GM10266 (cell line): ENCODE data around the gene NEURL1.

Source experiments
- DNase-seq: peaks from one replicate; pipeline ENCODE4 v3.0.0; 2012; ENCODE audit errors: extremely low spot score
- TF ChIP-seq, protein P1 (sequence below): IDR thresholded peaks from 2 replicates; pipeline ENCODE4 v1.5.1; 2012; ENCODE audit warnings: mild to moderate bottlenecking, low read depth; ENCODE audit not compliant: control insufficient read depth, insufficient read depth; ENCODE audit errors: missing control alignments

Gene NEURL1

DNA sequence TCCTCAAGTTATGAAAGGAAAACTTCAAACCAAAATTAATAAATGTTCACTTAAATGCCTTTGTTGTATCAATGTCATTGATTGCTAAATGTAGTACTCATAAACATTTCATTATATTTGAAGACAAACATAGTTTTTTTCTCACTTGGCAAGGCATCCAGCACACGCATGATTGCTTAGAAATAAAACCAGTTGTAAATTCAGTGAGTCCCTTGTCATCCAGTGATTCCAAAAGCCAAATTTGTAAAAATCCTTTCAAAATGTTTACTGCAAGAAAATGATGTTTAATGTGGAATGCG is 6.1 kb upstream of the NEURL1 start:
- TF ChIP-seq, protein P1, sequence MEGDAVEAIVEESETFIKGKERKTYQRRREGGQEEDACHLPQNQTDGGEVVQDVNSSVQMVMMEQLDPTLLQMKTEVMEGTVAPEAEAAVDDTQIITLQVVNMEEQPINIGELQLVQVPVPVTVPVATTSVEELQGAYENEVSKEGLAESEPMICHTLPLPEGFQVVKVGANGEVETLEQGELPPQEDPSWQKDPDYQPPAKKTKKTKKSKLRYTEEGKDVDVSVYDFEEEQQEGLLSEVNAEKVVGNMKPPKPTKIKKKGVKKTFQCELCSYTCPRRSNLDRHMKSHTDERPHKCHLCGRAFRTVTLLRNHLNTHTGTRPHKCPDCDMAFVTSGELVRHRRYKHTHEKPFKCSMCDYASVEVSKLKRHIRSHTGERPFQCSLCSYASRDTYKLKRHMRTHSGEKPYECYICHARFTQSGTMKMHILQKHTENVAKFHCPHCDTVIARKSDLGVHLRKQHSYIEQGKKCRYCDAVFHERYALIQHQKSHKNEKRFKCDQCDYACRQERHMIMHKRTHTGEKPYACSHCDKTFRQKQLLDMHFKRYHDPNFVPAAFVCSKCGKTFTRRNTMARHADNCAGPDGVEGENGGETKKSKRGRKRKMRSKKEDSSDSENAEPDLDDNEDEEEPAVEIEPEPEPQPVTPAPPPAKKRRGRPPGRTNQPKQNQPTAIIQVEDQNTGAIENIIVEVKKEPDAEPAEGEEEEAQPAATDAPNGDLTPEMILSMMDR = no peak
- DNase-seq = no peak

DNA sequence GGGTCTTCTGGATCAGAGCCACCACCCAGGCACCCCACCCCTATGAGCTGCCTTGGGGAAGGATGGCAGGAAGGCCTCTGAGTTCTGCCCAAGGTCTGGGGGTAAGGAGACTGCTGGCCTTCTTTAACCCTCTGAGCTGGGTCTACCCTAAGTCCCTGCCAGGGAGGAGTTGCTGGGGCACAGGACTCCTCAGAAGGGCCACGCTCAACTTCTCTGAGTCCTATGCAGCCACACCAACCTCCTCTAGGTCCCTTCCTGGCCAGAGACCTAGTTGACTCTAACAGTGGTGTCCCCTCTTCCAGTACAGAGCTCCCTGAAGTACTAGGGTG is 2.6 kb upstream of the NEURL1 start:
- no peak for DNase-seq
- TF ChIP-seq, protein P1 = no peak

DNA sequence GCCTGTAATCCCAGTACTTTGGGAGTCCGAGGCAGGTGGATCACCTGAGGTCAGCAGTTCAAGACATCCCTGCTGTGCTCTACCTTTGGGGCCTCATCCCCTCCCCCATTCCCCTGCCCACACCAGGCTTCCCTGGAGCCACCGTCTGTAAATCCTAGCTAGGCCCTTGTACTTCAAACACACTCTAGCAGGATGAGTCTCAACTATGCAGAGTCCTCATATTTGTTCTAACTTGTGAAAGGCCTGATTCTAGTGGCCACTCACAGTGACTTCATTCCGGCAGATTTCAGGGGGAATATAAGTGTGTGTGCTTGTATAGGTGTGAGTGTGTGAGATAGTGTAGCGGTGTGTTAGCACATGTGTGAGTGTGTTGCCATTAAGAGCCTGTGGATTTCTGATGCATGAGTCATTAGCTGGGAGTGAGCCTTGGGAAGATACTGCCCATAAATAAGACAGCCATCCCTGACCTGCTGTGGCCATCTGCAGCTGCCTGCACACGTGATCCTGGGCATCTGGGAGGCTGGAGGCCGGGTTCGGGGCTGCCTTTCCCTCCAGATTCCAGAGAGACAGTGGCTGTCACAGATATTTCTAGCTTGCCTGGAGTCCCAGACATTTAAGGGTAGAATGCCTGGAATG is 1.7 kb upstream of the NEURL1 start:
- TF ChIP-seq, protein P1 = no peak
- DNase-seq = no peak

DNA sequence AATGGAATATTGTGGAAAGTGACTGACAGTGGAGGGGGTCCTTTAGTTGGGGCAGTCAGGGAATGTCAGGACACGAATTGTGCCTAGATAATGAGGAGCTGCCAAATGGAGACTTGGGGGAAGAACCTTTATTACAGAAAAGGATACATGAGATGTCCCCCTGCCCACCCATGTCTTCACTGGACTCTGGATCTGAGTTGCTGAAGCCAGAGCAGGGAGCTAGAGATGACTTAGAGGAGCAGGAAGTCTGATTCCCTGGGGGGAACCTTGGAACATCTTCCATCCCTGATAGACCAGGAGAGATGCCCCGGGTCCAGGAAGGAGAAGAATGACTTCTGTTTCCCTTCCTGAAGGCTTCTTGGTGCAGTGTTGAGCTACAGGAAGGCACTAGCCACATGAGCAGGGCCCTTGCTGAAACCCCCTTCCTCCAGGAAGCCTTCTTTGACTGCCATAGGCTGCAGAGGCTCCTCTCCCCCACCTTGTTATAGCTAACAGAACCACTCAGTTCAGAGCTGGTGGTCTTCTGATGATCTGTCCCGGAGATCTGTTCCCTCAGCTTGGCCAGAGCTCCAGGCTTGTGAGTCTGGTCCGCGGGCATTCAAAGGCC is 747 bp upstream of the NEURL1 start:
- DNase-seq = no peak
- TF ChIP-seq, protein P1 = no peak

DNA sequence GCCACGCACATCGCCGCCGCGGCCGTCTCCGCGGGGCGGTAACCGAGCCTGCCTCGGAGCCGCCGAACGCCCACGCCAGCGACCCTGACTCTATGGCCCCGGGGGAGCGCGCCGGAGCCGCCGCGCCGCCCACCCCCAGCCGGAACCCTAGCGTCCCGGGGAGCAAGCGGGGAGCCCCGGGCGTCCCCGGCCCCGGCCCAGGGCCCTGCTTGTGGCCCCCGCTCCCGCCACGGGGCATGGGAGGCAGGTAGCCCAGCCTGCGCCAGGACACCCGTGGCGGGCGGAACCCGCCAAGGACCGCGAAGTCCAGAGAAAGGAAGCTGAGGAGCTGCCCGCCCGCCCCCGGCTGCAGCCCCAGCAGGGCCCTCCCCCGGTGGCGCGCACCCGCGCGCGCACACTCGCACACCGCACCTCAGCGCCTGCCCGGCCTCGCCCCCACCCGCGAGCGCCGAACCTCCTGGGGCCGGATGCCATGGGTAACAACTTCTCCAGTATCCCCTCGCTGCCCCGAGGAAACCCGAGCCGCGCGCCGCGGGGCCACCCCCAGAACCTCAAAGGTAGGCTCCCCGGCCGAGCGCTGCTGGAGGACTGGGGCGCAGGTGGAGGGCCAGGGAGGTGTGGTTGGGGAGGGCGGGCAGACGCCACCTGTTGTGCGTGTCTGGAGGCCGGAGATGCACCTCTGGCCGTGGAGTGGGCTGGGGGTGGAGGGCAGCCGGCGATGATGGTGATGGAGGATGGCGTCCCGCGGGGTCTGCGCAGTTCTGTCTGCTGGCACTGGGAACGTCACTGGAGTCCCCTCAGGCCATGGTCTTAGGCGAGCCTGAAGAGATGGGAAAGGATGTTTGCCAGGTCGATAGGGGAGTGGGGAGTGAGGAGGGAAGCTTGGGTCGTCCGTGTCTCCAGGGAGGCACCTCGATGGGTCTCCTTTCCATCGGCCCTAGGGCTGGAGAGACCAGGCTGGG is 692 bp downstream of the NEURL1 start:
- TF ChIP-seq, protein P1 = no peak
- DNase-seq = peak; percentile 58

DNA sequence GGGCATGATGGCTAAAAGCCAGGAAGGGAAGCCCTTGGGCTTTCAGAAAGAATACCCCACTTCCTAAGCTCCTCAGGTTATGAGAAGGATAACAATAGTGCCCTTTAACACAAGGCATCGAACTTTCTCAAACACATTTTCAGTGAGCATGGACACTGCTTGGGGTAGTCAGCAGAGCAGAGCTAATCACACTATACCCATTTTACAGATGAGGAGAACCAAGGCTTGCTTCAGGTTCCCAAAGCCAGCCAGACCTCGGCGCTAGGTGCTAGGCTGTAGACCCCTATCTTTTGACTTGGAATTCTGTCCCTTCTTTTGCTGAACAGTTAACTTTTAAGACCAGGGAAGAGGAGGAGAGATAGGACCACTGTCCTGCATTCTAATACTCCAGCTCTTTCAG is 1.8 kb downstream of the NEURL1 start:
- no peak for DNase-seq
- TF ChIP-seq, protein P1 = no peak

DNA sequence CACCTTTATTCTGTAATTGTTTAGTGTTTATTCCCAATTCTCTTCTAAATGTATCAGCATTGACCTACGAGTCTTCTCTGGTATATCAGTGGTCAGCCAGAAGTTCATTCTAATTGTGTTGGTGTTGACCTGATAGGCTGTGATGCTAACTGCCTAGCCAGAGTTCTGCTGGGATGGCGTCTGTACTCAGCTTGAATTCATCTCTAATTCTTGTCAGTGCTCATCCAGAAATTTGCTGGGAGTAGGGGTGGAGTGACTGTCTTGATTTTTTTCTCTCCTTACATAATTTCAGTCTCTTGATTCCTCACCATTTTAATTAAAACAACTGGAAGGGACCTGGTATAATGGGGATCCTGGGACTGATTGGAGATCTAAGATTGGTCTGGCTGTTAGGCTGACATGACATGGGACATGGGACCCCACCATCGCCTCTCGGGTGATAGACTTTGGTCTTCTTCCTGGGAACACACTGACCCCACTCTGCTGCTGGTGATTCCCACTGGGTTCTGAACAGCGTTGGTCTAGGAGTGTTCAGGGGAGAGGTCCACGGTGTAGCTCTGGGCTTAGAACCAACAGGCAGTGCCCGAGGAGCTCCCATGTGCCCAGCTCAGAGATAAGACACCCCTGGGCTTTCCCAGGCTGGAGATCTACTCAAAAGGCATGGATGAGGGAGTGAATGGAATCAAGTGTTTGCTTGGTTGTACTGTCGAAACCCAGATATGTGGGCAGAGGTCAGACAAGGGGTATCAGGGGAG is 3.8 kb downstream of the NEURL1 start:
- TF ChIP-seq, protein P1 = no peak
- DNase-seq = no peak
